Mucosa of descending colon (tissue), 3 donors: Measurements from ENCODE around the gene ZBED1. TPM values are rescaled to one million over a fixed set of nuclear protein-coding genes. Genes with fewer than 3 reads are reported as not detected.

Experiments
- ATAC-seq: fragments of 200-7000 bp; cut with Tn5 transposase; one replicate; pipeline ENCODE4 v1.9.1; 2020; ENCODE audit warnings: mild to moderate bottlenecking, moderate library complexity
- DNase-seq, 3 donors: peaks; one replicate each; pipeline ENCODE4 v3.0.0-alpha.2; 2020
- H3K36me3 ChIP-seq: fragments of 200-600 bp; one replicate; pipeline ENCODE4 v1.8.0; 2021; ENCODE audit warnings: low read depth, mild to moderate bottlenecking
- H3K4me1 ChIP-seq: fragments of 200-600 bp; one replicate; pipeline ENCODE4 v1.8.0; 2021; ENCODE audit warnings: low read depth, mild to moderate bottlenecking
- H3K4me3 ChIP-seq: fragments of 200-600 bp; one replicate; pipeline ENCODE4 v1.8.0; 2021; ENCODE audit warnings: mild to moderate bottlenecking
- H3K9me3 ChIP-seq: fragments of 200-600 bp; one replicate; pipeline ENCODE4 v1.8.0; 2021; ENCODE audit warnings: mild to moderate bottlenecking
- CTCF ChIP-seq: fragments of 200-600 bp; IDR thresholded peaks from one replicate; pipeline ENCODE4 v1.8.0; 2022; ENCODE audit warnings: antibody characterized with exemption, mild to moderate bottlenecking
- intact Hi-C, 2 donors: fragments of 100-400 bp; cut with DNase I in 1 of 2; cut with micrococcal nuclease in 1 of 2; formaldehyde crosslinking; loops; one replicate each; pipeline versions ENCODE4 v1.11.0 to v1.11.1; 2022; cut with DNase I, micrococcal nuclease
- total RNA-seq, 3 donors: library from RNA; stranded (reverse); fragmentation: NEBNext Ultra II Directional in 2 of 3; extraction: Animal tissue kit (Norgen Biotek cat#: 25700) in 2 of 3; gene quantifications; one replicate each; pipeline versions ENCODE4 v1.2.1 to v1.2.4, GENCODE V29; 2021 to 2023
- donor health status: DM: no; HTN: no; CAD: no; lungs with moderate emphysema.
- donor health status: DM: no; HTN: no; CAD: no.
- donor health status: DM: no; HTN: yes; CAD: no.

ZBED1 gene
- total RNA-seq, 3 donors from 2014 or later, result 43.0 to 71.2 (median 47.8) TPM

- no peak for TF ChIP-seq CTCF
- Histone ChIP-seq H3K9me3 (no peaks in the 10 kb centered on the region), H3K4me1 (peaks cover 11% of the 10 kb centered on the region), H3K36me3 (no peaks in the 10 kb centered on the region), H3K4me3 (no peak overlapping the region)
- DNase-seq (no peak), ATAC-seq (no peak)
- intact Hi-C loops, result no loop called here
Measured at GRCh38 chrX:2503591-2504500, 3.1 kb upstream of the ZBED1 start.

GRCh38 chrX:2502668-2503519, 2.1 kb upstream of the ZBED1 start:
- Histone ChIP-seq H3K36me3 (no peaks in the 10 kb centered on the region), H3K4me1 (peaks cover 20% of the 10 kb centered on the region), H3K9me3 (no peaks in the 10 kb centered on the region), H3K4me3 (no peak overlapping the region)
- ATAC-seq (peak; percentile 14), DNase-seq (peak in 1 of 3 donors; percentile 32)
- intact Hi-C loops, result no loop called here
- no peak for TF ChIP-seq CTCF

GRCh38 chrX:2502120-2502667, 1.4 kb upstream of the ZBED1 start:
- TF ChIP-seq CTCF, result no peak
- intact Hi-C loops, result no loop called here
- Histone ChIP-seq H3K4me3 (no peak overlapping the region), H3K4me1 (peaks cover 27% of the 10 kb centered on the region), H3K9me3 (no peaks in the 10 kb centered on the region), H3K36me3 (no peaks in the 10 kb centered on the region)
- DNase-seq (no peak), ATAC-seq (no peak)

- peaks cover 32% of the 10 kb centered on the region for H3K4me1 ChIP-seq
- ATAC-seq, result no peak
- intact Hi-C loops, result no loop called here
- no peak for TF ChIP-seq CTCF
- no peaks in the 10 kb centered on the region for H3K9me3 ChIP-seq
- H3K36me3 ChIP-seq, result no peaks in the 10 kb centered on the region
- no peak overlapping the region for H3K4me3 ChIP-seq
- no peak for DNase-seq
Measured at GRCh38 chrX:2501559-2502102, 855 bp upstream of the ZBED1 start.

- DNase-seq (peak in 2 of 3 donors; percentile 58 to 73), ATAC-seq (peak; percentile 58)
- TF ChIP-seq CTCF, result no peak
- peaks cover 32% of the 10 kb centered on the region for H3K4me1 ChIP-seq
- peak overlapping the region; percentile 84 for H3K4me3 ChIP-seq
- H3K36me3 ChIP-seq, result no peaks in the 10 kb centered on the region
- intact Hi-C loops, result no loop called here
- no peaks in the 10 kb centered on the region for H3K9me3 ChIP-seq
Measured at GRCh38 chrX:2500091-2500802, 529 bp downstream of the ZBED1 start.
